HG02571 (cell line): Measurements from ENCODE around the gene CEACAM19.
A peak's percentile ranks its signal among the peaks of the same experiment; 100 is the strongest.
"Not testable (repeated sequence)": the region's sequence is repeated elsewhere in the genome, so short reads cannot be mapped to it uniquely, and the experiment has no call there.

Source experiments
- ATAC-seq: cut with Tn5 transposase; IDR thresholded peaks from one replicate; pipeline ENCODE4 v1.9.1; 2021; ENCODE audit warnings: mild to moderate bottlenecking, moderate library complexity; ENCODE audit not compliant: unreplicated experiment

Gene CEACAM19

GRCh38 chr19:44645407-44646048, 25.8 kb upstream of the CEACAM19 start:
- ATAC-seq: no peak

GRCh38 chr19:44646049-44646416, 25.2 kb upstream of the CEACAM19 start:
- no peak for ATAC-seq

- no peak for ATAC-seq
Measured at GRCh38 chr19:44647144-44647543, 24.1 kb upstream of the CEACAM19 start.

GRCh38 chr19:44648631-44649251, 22.5 kb upstream of the CEACAM19 start:
- no peak for ATAC-seq

GRCh38 chr19:44649578-44650145, 21.6 kb upstream of the CEACAM19 start:
- ATAC-seq: no peak

GRCh38 chr19:44653343-44653742, 17.9 kb upstream of the CEACAM19 start:
- ATAC-seq: no peak

GRCh38 chr19:44653977-44654774, 17.1 kb upstream of the CEACAM19 start:
- ATAC-seq: peak; percentile 72

- no peak for ATAC-seq
Measured at GRCh38 chr19:44657211-44657921, 13.9 kb upstream of the CEACAM19 start.

GRCh38 chr19:44658069-44658733, 13.1 kb upstream of the CEACAM19 start:
- ATAC-seq: no peak

GRCh38 chr19:44660081-44660480, 11.2 kb upstream of the CEACAM19 start:
- no peak for ATAC-seq

GRCh38 chr19:44661205-44661604, 10.1 kb upstream of the CEACAM19 start:
- ATAC-seq: no peak

- ATAC-seq: no peak
Measured at GRCh38 chr19:44661904-44662303, 9.4 kb upstream of the CEACAM19 start.

- no peak for ATAC-seq
Measured at GRCh38 chr19:44662691-44663385, 8.4 kb upstream of the CEACAM19 start.

- ATAC-seq: no peak
Measured at GRCh38 chr19:44663996-44664395, 7.3 kb upstream of the CEACAM19 start.

- no peak for ATAC-seq
Measured at GRCh38 chr19:44664976-44665375, 6.3 kb upstream of the CEACAM19 start.

GRCh38 chr19:44666852-44667556, 4.3 kb upstream of the CEACAM19 start:
- ATAC-seq: no peak

GRCh38 chr19:44668985-44669764, 2.1 kb upstream of the CEACAM19 start:
- ATAC-seq: no peak

GRCh38 chr19:44670027-44670426, 1.3 kb upstream of the CEACAM19 start:
- ATAC-seq: not testable (repeated sequence)

GRCh38 chr19:44672226-44672625, 944 bp downstream of the CEACAM19 start:
- no peak for ATAC-seq
